Left renal cortex interstitium (tissue), 4 donors: ENCODE results near the gene TAF3. TPM values are rescaled to one million over a fixed set of nuclear protein-coding genes. Genes with fewer than 3 reads are reported as not detected.
"Not testable (repeated sequence)": the region's sequence is repeated elsewhere in the genome, so short reads cannot be mapped to it uniquely, and the experiment has no call there.

Source experiments
- DNase-seq, 4 donors: peaks; one replicate each; pipeline ENCODE4 v3.0.0-alpha.2; 2013; ENCODE audit warnings: low read depth in 4 of 4, low spot score in 2 of 4, missing footprints in 1 of 4
- polyA plus RNA-seq, 4 donors: library from polyadenylated mRNA; unstranded; fragments of 120-200 nt; gene quantifications; one replicate each; pipeline ENCODE4 v1.2.1, GENCODE V29; 2013; ENCODE audit not compliant: insufficient read length in 4 of 4

TAF3 gene
- polyA plus RNA-seq, 4 donors, result 11.2 to 12.2 (median 11.4) TPM

DNA sequence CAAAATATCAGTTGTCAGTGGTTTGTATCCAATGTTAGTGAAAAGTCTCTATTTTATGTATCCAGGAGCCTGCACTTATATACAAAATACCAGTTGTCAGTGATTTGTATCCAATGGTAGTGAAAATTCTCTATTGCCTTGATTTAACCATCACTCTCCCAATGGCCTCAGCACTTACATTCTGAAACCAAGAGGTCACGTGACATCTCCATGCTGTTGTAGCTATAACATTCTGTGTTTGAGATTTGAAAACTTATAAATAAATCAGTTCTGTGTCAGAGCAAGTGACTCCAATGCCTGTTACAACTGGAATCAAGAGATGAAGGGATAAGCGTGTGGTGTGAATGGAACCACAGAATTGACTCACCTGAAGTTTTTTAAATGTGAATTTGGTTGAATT is 205.5 kb downstream of the TAF3 start:
- DNase-seq, result no peak

DNA sequence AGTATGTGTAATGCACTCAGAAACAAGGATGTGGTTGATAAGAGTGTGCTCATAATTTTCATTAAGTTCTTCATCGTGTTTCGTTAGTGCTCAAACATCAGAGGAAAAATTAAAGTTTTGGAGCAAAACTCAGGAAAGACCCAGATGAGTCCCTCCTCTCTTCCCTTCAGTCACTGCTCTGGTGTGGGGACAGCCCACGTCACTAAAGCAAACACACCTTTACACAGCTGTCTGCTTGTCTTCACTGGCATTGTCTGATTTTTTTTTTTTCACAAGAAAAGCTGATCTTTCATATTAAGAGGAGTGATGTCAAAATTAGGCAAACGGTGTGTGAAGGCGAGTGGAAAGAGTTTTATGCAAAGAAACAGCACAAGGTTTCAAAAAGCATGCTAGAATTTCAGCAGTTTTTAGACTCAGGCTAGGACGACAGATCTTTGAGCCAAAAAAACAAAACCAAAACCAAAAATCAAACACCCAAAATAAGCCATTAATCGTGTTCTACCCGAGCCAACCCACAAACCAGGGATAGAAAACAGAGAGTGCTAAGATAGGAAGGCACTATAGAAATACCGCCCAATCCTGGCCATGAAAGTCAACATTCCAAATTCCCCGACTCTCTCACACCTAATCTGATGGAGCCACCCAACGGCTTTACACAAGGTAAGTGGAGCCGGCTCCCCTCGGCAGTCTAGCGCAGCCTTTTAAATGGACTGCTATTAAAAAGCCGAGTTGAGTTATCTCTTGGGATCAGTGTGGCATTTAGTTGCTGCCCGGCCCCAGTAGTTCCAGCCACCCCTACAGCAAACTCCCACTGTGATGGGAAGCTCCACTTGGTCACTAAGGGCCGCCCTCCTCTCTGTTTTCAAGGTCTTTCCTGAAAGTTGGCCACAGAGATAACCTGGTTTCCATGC is 208.3 kb downstream of the TAF3 start:
- DNase-seq, result no peak

- DNase-seq, result not testable (repeated sequence)
These were observed 212.9 kb downstream of the TAF3 start for GRCh38 chr10:8031211-8031610.

GRCh38 chr10:8032558-8032957 is 214.3 kb downstream of the TAF3 start:
- no peak for DNase-seq

DNA sequence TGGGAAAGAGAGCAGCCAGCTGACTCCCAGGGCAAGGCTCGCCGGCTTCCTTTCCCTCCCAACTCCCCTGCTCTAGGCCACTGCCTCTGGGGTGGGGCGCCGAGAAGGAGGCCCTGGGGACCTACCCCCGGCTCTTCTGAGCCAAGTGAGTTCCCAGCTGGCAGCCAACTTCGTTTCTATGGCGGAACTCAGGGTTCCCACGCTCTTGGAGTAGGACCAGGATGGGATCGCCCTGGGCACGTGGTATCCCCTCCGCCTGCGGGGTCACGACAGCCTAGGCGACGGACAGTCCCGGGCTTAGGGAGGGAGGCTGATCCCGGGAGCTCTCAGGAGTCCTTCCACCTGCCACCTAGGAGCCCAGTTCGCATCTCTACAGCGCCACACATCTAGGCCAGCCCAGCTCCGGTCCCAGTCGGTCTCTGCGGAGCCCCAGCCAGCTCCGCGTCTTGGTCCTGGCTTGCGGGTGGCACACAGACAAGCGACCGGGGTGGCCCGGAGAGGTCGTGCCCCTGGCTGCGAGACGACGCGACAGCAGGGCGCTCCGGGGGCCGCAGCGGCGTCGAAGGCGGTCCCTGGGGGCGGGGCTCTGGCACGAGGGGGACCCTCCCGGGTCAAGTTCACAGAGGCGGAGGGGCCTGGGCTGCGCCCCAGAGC is 215.6 kb downstream of the TAF3 start:
- no peak for DNase-seq

DNA sequence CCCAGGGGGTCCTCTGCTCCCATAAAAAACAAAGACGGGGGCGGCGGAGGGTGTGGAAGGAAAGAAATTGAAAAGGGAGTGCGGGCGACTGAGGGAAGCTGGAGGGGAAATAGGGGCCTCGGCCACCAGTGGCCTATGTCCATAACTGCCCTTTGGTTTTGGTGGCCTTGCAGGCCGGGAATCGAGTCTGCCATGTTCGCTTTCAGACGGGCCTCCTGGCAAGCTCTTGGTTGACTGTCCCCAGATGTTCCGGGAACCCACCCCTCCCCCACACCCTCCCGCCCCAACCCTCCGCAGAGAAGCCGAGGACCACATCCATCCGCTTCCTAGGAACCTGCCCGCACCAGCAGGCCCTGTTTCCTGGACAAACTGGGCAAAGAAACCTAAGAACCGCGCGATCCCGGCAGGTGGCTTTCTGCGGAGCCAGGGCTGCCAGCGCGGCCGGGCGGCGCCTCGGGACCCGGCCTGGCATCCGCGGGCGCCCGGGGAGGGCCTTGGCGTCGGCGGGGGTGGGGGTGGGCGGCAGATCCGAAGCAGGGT is 216.2 kb downstream of the TAF3 start:
- no peak for DNase-seq

DNA sequence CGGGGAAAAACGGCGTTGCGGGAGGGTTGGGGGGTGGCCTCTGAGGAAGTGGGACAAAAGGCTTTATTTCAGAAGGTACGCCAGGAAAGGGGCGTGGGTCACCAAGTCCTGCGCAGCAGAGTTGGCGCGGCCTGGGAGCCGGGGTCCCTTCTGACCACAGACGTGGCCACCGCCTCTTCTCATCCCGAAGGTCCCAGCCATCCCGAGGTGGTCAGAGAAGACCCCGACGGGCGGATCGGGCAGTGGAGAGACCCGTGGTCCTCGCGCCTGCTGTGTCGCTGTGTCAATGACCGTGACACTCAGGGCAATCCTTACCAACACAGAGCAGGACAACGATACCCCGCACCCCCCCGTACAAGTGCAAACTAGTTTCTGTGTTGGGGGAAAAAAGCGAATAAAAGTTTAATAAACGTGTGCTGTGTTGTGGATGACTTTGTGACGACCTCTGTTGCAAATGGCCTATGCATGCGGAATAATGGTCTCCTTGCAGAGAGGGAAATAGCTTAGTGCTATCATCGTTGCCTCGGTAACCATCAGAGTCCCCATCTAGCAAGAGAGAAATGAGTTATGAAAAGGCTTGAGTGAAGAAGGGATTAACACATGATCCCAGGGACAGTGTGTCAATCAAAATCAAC is 216.8 kb downstream of the TAF3 start:
- DNase-seq, result no peak

DNA sequence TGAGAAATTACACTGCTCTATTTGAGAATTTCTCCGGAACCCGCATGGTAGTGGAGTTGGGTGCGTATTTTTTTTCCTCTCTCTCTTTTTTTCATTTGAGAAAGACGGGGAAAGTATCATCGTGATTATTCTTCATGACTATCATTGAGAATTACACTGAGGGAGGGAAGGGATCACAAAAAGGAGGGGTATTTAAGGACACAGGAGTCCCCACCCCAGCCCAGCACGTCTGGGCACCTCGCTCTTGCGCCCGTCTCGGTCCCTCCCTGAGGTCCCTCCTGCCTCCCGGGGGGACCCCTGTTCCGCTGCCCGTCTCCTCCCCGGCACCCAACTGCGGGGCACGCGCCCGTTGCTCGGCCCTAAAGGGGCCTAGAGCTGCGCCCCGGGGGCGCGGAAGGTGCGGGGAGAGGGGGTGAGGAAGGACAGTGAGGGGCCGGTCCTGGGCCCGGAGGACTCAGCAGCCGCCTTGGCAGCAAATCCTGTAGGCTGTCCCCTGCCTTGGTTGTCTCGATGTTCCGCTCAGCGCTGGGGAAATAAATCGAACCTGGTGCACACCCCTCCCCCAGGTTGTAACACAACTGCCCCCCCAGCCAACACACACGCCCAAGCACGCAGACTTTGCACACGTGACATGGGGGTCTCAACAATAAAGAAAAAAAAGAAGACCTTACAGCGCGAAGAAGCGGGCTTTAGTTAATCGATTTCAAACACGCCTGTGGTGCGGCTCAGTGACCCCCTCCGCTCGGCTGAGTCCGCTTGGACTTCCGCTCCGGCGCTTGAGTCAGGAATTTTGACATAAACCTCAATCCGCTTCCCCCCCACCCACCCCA is 217.6 kb downstream of the TAF3 start:
- no peak for DNase-seq

- DNase-seq, result no peak
These were observed 218.3 kb downstream of the TAF3 start for GRCh38 chr10:8036506-8037198.

- DNase-seq, result no peak
These were observed 219.0 kb downstream of the TAF3 start for GRCh38 chr10:8037199-8037801.

- DNase-seq, result no peak
These were observed 219.9 kb downstream of the TAF3 start for GRCh38 chr10:8037941-8038894.

DNA sequence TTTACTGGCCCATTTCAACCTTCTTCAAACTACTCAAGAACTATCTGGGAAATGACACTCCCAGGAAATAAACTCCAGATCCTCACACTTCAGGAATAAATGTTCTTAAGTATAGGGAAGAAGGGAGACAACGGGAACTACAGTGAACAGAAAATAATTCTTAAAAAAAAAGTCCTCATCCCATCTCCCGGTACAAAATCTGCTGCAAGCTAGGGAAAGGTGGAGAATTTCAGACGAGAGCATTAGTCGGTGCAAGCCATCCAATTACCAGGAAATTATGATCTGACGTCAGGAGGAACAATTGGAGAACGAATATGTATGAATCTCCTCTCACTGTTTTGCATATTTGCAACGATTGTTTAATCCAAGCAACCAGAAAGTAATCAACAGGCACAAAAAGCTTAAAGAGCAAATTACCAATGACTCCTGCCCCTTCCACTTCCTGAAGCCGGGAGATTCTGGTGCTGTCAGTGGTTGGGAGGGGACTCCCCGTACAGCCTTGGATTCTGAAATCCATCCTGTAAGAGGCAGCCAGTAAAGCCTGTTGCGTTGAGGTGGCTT is 221.1 kb downstream of the TAF3 start:
- no peak for DNase-seq

- no peak for DNase-seq
These were observed 222.3 kb downstream of the TAF3 start for GRCh38 chr10:8040651-8041050.

- DNase-seq, result no peak
These were observed 223.1 kb downstream of the TAF3 start for GRCh38 chr10:8041284-8041991.

DNA sequence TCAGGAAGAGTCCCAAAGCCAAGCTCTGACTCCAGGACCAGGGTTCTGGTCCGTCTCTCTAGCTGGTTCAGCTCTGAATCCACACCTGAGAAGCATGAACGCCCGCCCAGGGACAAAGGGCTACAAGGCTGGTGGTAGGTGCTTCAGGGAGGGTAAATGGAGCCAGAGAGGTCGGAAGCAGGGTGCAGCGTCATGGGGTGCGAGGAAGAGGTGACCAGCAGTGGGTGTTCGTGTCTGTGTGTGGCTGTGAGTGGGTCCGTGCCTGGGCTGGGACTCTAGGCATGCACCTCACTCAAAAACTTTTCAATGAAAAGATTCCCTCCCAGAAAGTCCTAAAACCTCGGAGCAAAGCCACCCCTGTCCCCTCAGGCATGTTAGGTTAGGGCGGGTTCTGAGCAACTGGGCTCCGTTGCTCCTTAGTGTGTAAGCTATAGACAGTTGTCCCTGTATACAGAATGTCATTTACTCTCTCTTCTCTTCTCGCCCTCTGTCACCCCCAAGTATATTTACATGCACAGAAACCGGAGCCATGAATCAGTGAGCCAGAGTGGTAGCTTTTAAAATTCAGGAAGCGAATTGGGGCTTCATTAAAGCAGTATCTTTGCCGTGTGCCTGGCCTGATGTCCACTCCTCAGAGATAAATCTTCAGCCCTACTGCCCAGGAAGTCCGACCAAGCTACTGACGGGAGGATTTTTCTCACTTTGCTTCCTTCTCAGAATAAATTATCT is 223.9 kb downstream of the TAF3 start:
- DNase-seq, result no peak

- DNase-seq, result no peak
These were observed 224.6 kb downstream of the TAF3 start for GRCh38 chr10:8042721-8043568.
